ENCODE measurements around the gene DMD. TPM values are rescaled to one million over a fixed set of nuclear protein-coding genes. Genes with fewer than 3 reads are reported as not detected.

The DMD gene
- total and polyA plus RNA-seq, 4 donors = 19.9 to 260 (median 111) TPM

GRCh38 chrX:31661280-31661810, 1550.0 kb downstream of the DMD start:
- whole genome bisulfite sequencing, 2 donors = 49% methylated on average over 2 of the region's 2 CpGs
- intact Hi-C loops (cut with DNase I) = no loop called here

GRCh38 chrX:31658360-31658759, 1553.0 kb downstream of the DMD start:
- no peaks in the 10 kb centered on the region for H3K27me3 ChIP-seq (ENCODE audit: control insufficient read depth in 1 of 2, insufficient read depth in 2 of 2, low read length in 1 of 2)
- WGBS, 2 donors = 7 to 13% methylated on average over 4 of the region's 4 CpGs
- no peak overlapping the region for H3K4me3 ChIP-seq (ENCODE audit: low read length in 2 of 2)
- H3K27ac ChIP-seq (ENCODE audit: low read depth in 1 of 2, low read length in 2 of 2) = no peak overlapping the region
- ATAC-seq (ENCODE audit: low FRiP score) (no peak), DNase-seq (no peak)
- intact Hi-C loops (cut with DNase I) = loop anchor here (5.0 to 10.0 kb wide), 3 partner anchors 446 to 621 kb away; no protein-coding TSS in a partner anchor
- no peaks in the 10 kb centered on the region for H3K9me3 ChIP-seq (ENCODE audit: control insufficient read depth, low read length)
- no peaks in the 10 kb centered on the region for H3K4me1 ChIP-seq (ENCODE audit: control insufficient read depth in 1 of 2, insufficient read depth in 2 of 2, low read length in 2 of 2)
- H3K36me3 ChIP-seq (ENCODE audit: control insufficient read depth in 1 of 2, insufficient read depth in 2 of 2, low read length in 1 of 2) = no peaks in the 10 kb centered on the region

More at GRCh38 chrX:31661280-31661810, 1550.0 kb downstream of the DMD start:
- no peak for DNase-seq
- Histone ChIP-seq H3K36me3 (ENCODE audit: control insufficient read depth in 1 of 2, insufficient read depth in 2 of 2, low read length in 1 of 2) (no peaks in the 10 kb centered on the region), H3K4me3 (ENCODE audit: low read length in 2 of 2) (no peak overlapping the region), H3K9me3 (ENCODE audit: control insufficient read depth, low read length) (no peaks in the 10 kb centered on the region), H3K4me1 (ENCODE audit: control insufficient read depth in 1 of 2, insufficient read depth in 2 of 2, low read length in 2 of 2) (no peaks in the 10 kb centered on the region), H3K27ac (ENCODE audit: low read depth in 1 of 2, low read length in 2 of 2) (no peak overlapping the region), H3K27me3 (ENCODE audit: control insufficient read depth in 1 of 2, insufficient read depth in 2 of 2, low read length in 1 of 2) (no peaks in the 10 kb centered on the region)
- no peak for ATAC-seq (ENCODE audit: low FRiP score)

GRCh38 chrX:31656013-31656412, 1555.3 kb downstream of the DMD start:
- Histone ChIP-seq H3K27ac (ENCODE audit: low read depth in 1 of 2, low read length in 2 of 2) (no peak overlapping the region), H3K27me3 (ENCODE audit: control insufficient read depth in 1 of 2, insufficient read depth in 2 of 2, low read length in 1 of 2) (no peaks in the 10 kb centered on the region), H3K9me3 (ENCODE audit: control insufficient read depth, low read length) (no peaks in the 10 kb centered on the region), H3K4me1 (ENCODE audit: control insufficient read depth in 1 of 2, insufficient read depth in 2 of 2, low read length in 2 of 2) (no peaks in the 10 kb centered on the region), H3K4me3 (ENCODE audit: low read length in 2 of 2) (no peak overlapping the region), H3K36me3 (ENCODE audit: control insufficient read depth in 1 of 2, insufficient read depth in 2 of 2, low read length in 1 of 2) (no peaks in the 10 kb centered on the region)
- DNase-seq (no peak), ATAC-seq (ENCODE audit: low FRiP score) (no peak)
- intact Hi-C loops (cut with DNase I) = loop anchor here (5.0 to 10.0 kb wide), 3 partner anchors 444 to 619 kb away; no protein-coding TSS in a partner anchor

GRCh38 chrX:31653422-31653821, 1557.9 kb downstream of the DMD start:
- DNase-seq = no peak
- ATAC-seq (ENCODE audit: low FRiP score) = no peak
- Histone ChIP-seq H3K9me3 (ENCODE audit: control insufficient read depth, low read length) (no peaks in the 10 kb centered on the region), H3K4me1 (ENCODE audit: control insufficient read depth in 1 of 2, insufficient read depth in 2 of 2, low read length in 2 of 2) (no peaks in the 10 kb centered on the region), H3K27me3 (ENCODE audit: control insufficient read depth in 1 of 2, insufficient read depth in 2 of 2, low read length in 1 of 2) (no peaks in the 10 kb centered on the region), H3K36me3 (ENCODE audit: control insufficient read depth in 1 of 2, insufficient read depth in 2 of 2, low read length in 1 of 2) (no peaks in the 10 kb centered on the region), H3K4me3 (ENCODE audit: low read length in 2 of 2) (no peak overlapping the region), H3K27ac (ENCODE audit: low read depth in 1 of 2, low read length in 2 of 2) (no peak overlapping the region)
- intact Hi-C loops (cut with DNase I) = loop anchor here in 1 of 2 donors (10.0 kb wide), 1 partner anchor 609 kb away; no protein-coding TSS in a partner anchor

GRCh38 chrX:31652650-31653049, 1558.7 kb downstream of the DMD start:
- H3K4me1 ChIP-seq (ENCODE audit: control insufficient read depth in 1 of 2, insufficient read depth in 2 of 2, low read length in 2 of 2) = no peaks in the 10 kb centered on the region

GRCh38 chrX:31649201-31649600, 1562.1 kb downstream of the DMD start:
- WGBS, 2 donors = 82 to 98% methylated on average over 3 of the region's 3 CpGs
- H3K4me3 ChIP-seq (ENCODE audit: low read length in 2 of 2) = no peak overlapping the region

More at GRCh38 chrX:31652650-31653049, 1558.7 kb downstream of the DMD start:
- H3K9me3 ChIP-seq (ENCODE audit: control insufficient read depth, low read length) = no peaks in the 10 kb centered on the region
- ATAC-seq (ENCODE audit: low FRiP score) = no peak
- H3K36me3 ChIP-seq (ENCODE audit: control insufficient read depth in 1 of 2, insufficient read depth in 2 of 2, low read length in 1 of 2) = no peaks in the 10 kb centered on the region
- no peak for DNase-seq
- intact Hi-C loops (cut with DNase I) = loop anchor here in 1 of 2 donors (10.0 kb wide), 1 partner anchor 608 kb away; no protein-coding TSS in a partner anchor
- 53 to 92% methylated on average over 1 of the region's 1 CpG for WGBS, 2 donors
- no peak overlapping the region for H3K27ac ChIP-seq (ENCODE audit: low read depth in 1 of 2, low read length in 2 of 2)
- no peaks in the 10 kb centered on the region for H3K27me3 ChIP-seq (ENCODE audit: control insufficient read depth in 1 of 2, insufficient read depth in 2 of 2, low read length in 1 of 2)
- H3K4me3 ChIP-seq (ENCODE audit: low read length in 2 of 2) = no peak overlapping the region

GRCh38 chrX:31633349-31633748, 1578.0 kb downstream of the DMD start:
- Histone ChIP-seq H3K27ac (ENCODE audit: low read depth in 1 of 2, low read length in 2 of 2) (no peak overlapping the region), H3K36me3 (ENCODE audit: control insufficient read depth in 1 of 2, insufficient read depth in 2 of 2, low read length in 1 of 2) (no peaks in the 10 kb centered on the region), H3K4me3 (ENCODE audit: low read length in 2 of 2) (no peak overlapping the region), H3K27me3 (ENCODE audit: control insufficient read depth in 1 of 2, insufficient read depth in 2 of 2, low read length in 1 of 2) (no peaks in the 10 kb centered on the region), H3K4me1 (ENCODE audit: control insufficient read depth in 1 of 2, insufficient read depth in 2 of 2, low read length in 2 of 2) (no peaks in the 10 kb centered on the region), H3K9me3 (ENCODE audit: control insufficient read depth, low read length) (no peaks in the 10 kb centered on the region)
- intact Hi-C loops (cut with DNase I) = no loop called here
- ATAC-seq (ENCODE audit: low FRiP score) = no peak
- no peak for DNase-seq
- WGBS, 2 donors = 69 to 91% methylated on average over 2 of the region's 2 CpGs

More at GRCh38 chrX:31649201-31649600, 1562.1 kb downstream of the DMD start:
- H3K27me3 ChIP-seq (ENCODE audit: control insufficient read depth in 1 of 2, insufficient read depth in 2 of 2, low read length in 1 of 2) = no peaks in the 10 kb centered on the region
- DNase-seq (no peak), ATAC-seq (ENCODE audit: low FRiP score) (no peak)
- H3K27ac ChIP-seq (ENCODE audit: low read depth in 1 of 2, low read length in 2 of 2) = no peak overlapping the region
- no peaks in the 10 kb centered on the region for H3K9me3 ChIP-seq (ENCODE audit: control insufficient read depth, low read length)
- intact Hi-C loops (cut with DNase I) = no loop called here
- H3K36me3 ChIP-seq (ENCODE audit: control insufficient read depth in 1 of 2, insufficient read depth in 2 of 2, low read length in 1 of 2) = no peaks in the 10 kb centered on the region
- H3K4me1 ChIP-seq (ENCODE audit: control insufficient read depth in 1 of 2, insufficient read depth in 2 of 2, low read length in 2 of 2) = no peaks in the 10 kb centered on the region

GRCh38 chrX:31629195-31629594, 1582.2 kb downstream of the DMD start:
- 78 to 94% methylated on average over 3 of the region's 3 CpGs for whole genome bisulfite sequencing, 2 donors
- no peaks in the 10 kb centered on the region for H3K4me1 ChIP-seq (ENCODE audit: control insufficient read depth in 1 of 2, insufficient read depth in 2 of 2, low read length in 2 of 2)
- intact Hi-C loops (cut with DNase I) = no loop called here
- ATAC-seq (ENCODE audit: low FRiP score) (no peak), DNase-seq (no peak)
- H3K36me3 ChIP-seq (ENCODE audit: control insufficient read depth in 1 of 2, insufficient read depth in 2 of 2, low read length in 1 of 2) = no peaks in the 10 kb centered on the region
- no peak overlapping the region for H3K27ac ChIP-seq (ENCODE audit: low read depth in 1 of 2, low read length in 2 of 2)
- H3K9me3 ChIP-seq (ENCODE audit: control insufficient read depth, low read length) = no peaks in the 10 kb centered on the region
- no peak overlapping the region for H3K4me3 ChIP-seq (ENCODE audit: low read length in 2 of 2)
- no peaks in the 10 kb centered on the region for H3K27me3 ChIP-seq (ENCODE audit: control insufficient read depth in 1 of 2, insufficient read depth in 2 of 2, low read length in 1 of 2)

- DNase-seq = no peak
- H3K4me1 ChIP-seq (ENCODE audit: control insufficient read depth in 1 of 2, insufficient read depth in 2 of 2, low read length in 2 of 2) = no peaks in the 10 kb centered on the region
- H3K4me3 ChIP-seq (ENCODE audit: low read length in 2 of 2) = no peak overlapping the region
- no peak overlapping the region for H3K27ac ChIP-seq (ENCODE audit: low read depth in 1 of 2, low read length in 2 of 2)
- ATAC-seq (ENCODE audit: low FRiP score) = no peak
- no peaks in the 10 kb centered on the region for H3K27me3 ChIP-seq (ENCODE audit: control insufficient read depth in 1 of 2, insufficient read depth in 2 of 2, low read length in 1 of 2)
- WGBS, 2 donors = 85 to 87% methylated on average over 4 of the region's 4 CpGs
- intact Hi-C loops (cut with DNase I) = no loop called here
- H3K9me3 ChIP-seq (ENCODE audit: control insufficient read depth, low read length) = no peaks in the 10 kb centered on the region
- no peaks in the 10 kb centered on the region for H3K36me3 ChIP-seq (ENCODE audit: control insufficient read depth in 1 of 2, insufficient read depth in 2 of 2, low read length in 1 of 2)
These were observed 1602.2 kb downstream of the DMD start for GRCh38 chrX:31609130-31609529.

All from aorta (tissue), 5 donors.